Measurements from ENCODE around the gene CD99. TPM values are rescaled to one million over a fixed set of nuclear protein-coding genes. Genes with fewer than 3 reads are reported as not detected.

The CD99 gene
- total and polyA plus RNA-seq, 9 of the 15 experiments (the other 6 are each of a cell fraction or from before 2014, with no cell fraction given) = 5.0 to 55.3 (median 34.5) TPM

- TF ChIP-seq MTF1 (CRISPR knock-in tag; IDR thresholded peaks at IDR 0.05; ENCODE audit: borderline replicate concordance) = no peak
- TF ChIP-seq HOXB6 (CRISPR knock-in tag; IDR thresholded peaks at IDR 0.05; ENCODE audit: borderline replicate concordance) = no peak
- TF ChIP-seq HMGXB4 (CRISPR knock-in tag; IDR thresholded peaks at IDR 0.05) = no peak
- TF ChIP-seq ZFPM2 (CRISPR knock-in tag; IDR thresholded peaks at IDR 0.05) = no peak
- TF ChIP-seq STAT5A (IDR thresholded peaks at IDR 0.05; ENCODE audit: borderline replicate concordance, low read length) = no peak
- no peak for TF ChIP-seq CHD4 (IDR thresholded peaks at IDR 0.05; ENCODE audit: insufficient read depth, insufficient replicate concordance, low read depth, low read length, poor library complexity, severe bottlenecking)
- TF ChIP-seq IRF2 (CRISPR knock-in tag; IDR thresholded peaks at IDR 0.05) = no peak
Observed at GRCh38 chrX:2690856-2691542, at the start of gene CD99 (continued).

GRCh38 chrX:2642146-2642545 lies 48.9 kb upstream of the CD99 start:
- no peak overlapping the region for H3K4me2 ChIP-seq (ENCODE audit: insufficient read depth, low read length)
- no peaks in the 10 kb centered on the region for H3K9me3 ChIP-seq (replicated peaks; ENCODE audit: control insufficient read depth, insufficient read depth, low read depth, low read length)
- BruUV-seq (replicated peaks) = no TSS peak
- 48% methylated on average over 8 of the region's 8 CpGs for WGBS (ENCODE audit: insufficient coverage, low coverage, missing lambda C conversion rate)
- no peak overlapping the region for H3K9ac ChIP-seq (ENCODE audit: insufficient read depth in 1 of 2, low read depth in 2 of 2, low read length in 2 of 2)
- no peak overlapping the region for H3K27ac ChIP-seq (ENCODE audit: extremely low read depth, low read depth, low read length)
- no peaks in the 10 kb centered on the region for H3K79me2 ChIP-seq (ENCODE audit: control insufficient read depth, insufficient read depth, low read length)
- no peak overlapping the region for H3K4me3 ChIP-seq
- CTCF ChIA-PET (ENCODE audit: low intra/inter-chr PET ratio) = no interaction called here
- POLR2A ChIA-PET = no interaction called here
- no peaks in the 10 kb centered on the region for H4K20me1 ChIP-seq (replicated peaks; ENCODE audit: control insufficient read depth, insufficient read depth, low read length)
- no peak for DNase-seq (ENCODE audit: extremely low read depth in 1 of 4, low spot score in 3 of 4)
- no peaks in the 10 kb centered on the region for H3K9me1 ChIP-seq (ENCODE audit: control insufficient read depth, insufficient read depth, low read length)
- in situ Hi-C loops (cut with MboI) (no loop called here), intact Hi-C loops (cut with micrococcal nuclease) (no loop called here)
- no peak overlapping the region for H2AFZ ChIP-seq (ENCODE audit: low read depth, low read length)
- no peak for FAIRE-seq
- no peaks in the 10 kb centered on the region for H3K27me3 ChIP-seq (ENCODE audit: control insufficient read depth in 2 of 2, insufficient read depth in 2 of 2, low read length in 2 of 2)
- no peak for ATAC-seq
- 0 out of 3 replicates have a peak, but pooled peaks cover 3% of the 10 kb centered on the region for H3K36me3 ChIP-seq (ENCODE audit: control insufficient read depth, insufficient read depth, low read length)
- no peaks in the 10 kb centered on the region for H3K4me1 ChIP-seq (replicated peaks in 1 of 2; ENCODE audit: control insufficient read depth in 2 of 2, insufficient read depth in 2 of 2, low read length in 2 of 2)
- TF ChIP-seq, protein P1, sequence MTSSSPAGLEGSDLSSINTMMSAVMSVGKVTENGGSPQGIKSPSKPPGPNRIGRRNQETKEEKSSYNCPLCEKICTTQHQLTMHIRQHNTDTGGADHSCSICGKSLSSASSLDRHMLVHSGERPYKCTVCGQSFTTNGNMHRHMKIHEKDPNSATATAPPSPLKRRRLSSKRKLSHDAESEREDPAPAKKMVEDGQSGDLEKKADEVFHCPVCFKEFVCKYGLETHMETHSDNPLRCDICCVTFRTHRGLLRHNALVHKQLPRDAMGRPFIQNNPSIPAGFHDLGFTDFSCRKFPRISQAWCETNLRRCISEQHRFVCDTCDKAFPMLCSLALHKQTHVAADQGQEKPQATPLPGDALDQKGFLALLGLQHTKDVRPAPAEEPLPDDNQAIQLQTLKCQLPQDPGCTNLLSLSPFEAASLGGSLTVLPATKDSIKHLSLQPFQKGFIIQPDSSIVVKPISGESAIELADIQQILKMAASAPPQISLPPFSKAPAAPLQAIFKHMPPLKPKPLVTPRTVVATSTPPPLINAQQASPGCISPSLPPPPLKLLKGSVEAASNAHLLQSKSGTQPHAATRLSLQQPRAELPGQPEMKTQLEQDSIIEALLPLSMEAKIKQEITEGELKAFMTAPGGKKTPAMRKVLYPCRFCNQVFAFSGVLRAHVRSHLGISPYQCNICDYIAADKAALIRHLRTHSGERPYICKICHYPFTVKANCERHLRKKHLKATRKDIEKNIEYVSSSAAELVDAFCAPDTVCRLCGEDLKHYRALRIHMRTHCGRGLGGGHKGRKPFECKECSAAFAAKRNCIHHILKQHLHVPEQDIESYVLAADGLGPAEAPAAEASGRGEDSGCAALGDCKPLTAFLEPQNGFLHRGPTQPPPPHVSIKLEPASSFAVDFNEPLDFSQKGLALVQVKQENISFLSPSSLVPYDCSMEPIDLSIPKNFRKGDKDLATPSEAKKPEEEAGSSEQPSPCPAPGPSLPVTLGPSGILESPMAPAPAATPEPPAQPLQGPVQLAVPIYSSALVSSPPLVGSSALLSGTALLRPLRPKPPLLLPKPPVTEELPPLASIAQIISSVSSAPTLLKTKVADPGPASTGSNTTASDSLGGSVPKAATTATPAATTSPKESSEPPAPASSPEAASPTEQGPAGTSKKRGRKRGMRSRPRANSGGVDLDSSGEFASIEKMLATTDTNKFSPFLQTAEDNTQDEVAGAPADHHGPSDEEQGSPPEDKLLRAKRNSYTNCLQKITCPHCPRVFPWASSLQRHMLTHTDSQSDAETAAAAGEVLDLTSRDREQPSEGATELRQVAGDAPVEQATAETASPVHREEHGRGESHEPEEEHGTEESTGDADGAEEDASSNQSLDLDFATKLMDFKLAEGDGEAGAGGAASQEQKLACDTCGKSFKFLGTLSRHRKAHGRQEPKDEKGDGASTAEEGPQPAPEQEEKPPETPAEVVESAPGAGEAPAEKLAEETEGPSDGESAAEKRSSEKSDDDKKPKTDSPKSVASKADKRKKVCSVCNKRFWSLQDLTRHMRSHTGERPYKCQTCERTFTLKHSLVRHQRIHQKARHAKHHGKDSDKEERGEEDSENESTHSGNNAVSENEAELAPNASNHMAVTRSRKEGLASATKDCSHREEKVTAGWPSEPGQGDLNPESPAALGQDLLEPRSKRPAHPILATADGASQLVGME (CRISPR knock-in tag; IDR thresholded peaks at IDR 0.05) = no peak
- TF ChIP-seq ZC3H11A (IDR thresholded peaks at IDR 0.05; ENCODE audit: low read depth, low read length) = no peak
- TF ChIP-seq ZNF239 (CRISPR knock-in tag; IDR thresholded peaks at IDR 0.05) = no peak
